GM10266 (cell line): ENCODE results near the gene UPP1.
A peak's percentile ranks its signal among the peaks of the same experiment; 100 is the strongest.

ENCODE experiments used
- DNase-seq: peaks from one replicate; pipeline ENCODE4 v3.0.0; 2012; ENCODE audit errors: extremely low spot score
- TF ChIP-seq, protein P1 (sequence below): IDR thresholded peaks from 2 replicates; pipeline ENCODE4 v1.5.1; 2012; ENCODE audit warnings: mild to moderate bottlenecking, low read depth; ENCODE audit not compliant: control insufficient read depth, insufficient read depth; ENCODE audit errors: missing control alignments

UPP1 gene

DNA sequence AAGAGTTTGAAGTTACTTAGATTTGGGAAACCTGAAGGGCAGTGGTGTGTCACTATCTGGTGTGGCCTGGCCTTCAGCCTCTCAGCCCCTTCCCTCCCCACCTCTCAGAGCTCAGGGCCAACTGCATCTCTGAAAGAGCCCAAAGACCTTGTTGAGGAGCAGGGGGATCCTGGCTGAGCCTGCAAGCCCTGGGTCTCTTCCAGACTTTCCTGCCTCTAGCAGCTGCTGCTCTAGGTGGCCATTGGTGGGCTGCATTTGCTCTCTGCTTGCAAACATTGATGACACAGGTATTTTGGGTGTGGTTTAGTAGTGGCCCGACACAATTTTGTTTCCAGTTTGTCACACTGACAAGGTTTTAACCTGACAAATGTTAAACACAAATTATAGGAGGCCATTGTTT lies 3.1 kb upstream of the UPP1 start:
- TF ChIP-seq, protein P1, sequence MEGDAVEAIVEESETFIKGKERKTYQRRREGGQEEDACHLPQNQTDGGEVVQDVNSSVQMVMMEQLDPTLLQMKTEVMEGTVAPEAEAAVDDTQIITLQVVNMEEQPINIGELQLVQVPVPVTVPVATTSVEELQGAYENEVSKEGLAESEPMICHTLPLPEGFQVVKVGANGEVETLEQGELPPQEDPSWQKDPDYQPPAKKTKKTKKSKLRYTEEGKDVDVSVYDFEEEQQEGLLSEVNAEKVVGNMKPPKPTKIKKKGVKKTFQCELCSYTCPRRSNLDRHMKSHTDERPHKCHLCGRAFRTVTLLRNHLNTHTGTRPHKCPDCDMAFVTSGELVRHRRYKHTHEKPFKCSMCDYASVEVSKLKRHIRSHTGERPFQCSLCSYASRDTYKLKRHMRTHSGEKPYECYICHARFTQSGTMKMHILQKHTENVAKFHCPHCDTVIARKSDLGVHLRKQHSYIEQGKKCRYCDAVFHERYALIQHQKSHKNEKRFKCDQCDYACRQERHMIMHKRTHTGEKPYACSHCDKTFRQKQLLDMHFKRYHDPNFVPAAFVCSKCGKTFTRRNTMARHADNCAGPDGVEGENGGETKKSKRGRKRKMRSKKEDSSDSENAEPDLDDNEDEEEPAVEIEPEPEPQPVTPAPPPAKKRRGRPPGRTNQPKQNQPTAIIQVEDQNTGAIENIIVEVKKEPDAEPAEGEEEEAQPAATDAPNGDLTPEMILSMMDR, result no peak
- no peak for DNase-seq

DNA sequence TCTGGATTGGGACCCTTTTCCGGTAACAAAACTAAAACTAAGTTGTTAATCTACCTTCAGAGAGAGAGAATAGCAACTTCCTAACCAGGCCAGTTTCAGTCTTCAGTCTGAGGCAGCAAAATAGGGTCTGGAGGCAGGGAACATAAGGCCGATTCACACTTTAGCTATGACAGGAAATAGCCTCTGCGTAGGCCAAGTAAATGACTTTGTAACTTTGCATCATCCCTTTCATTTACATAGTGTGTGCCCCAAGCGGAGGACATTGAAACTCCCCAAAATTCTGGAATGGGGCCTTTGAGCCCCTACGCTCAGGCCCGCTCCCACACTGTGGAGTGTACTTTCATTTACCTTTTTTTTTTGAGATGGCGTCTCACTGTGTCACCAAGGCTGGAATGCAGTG lies 1.7 kb upstream of the UPP1 start:
- no peak for DNase-seq

GRCh38 chr7:48088559-48089045 lies 463 bp upstream of the UPP1 start:
- TF ChIP-seq, protein P1, result no peak
- DNase-seq, result peak; percentile 48

More for the DNA sequence above, 1.7 kb upstream of the UPP1 start:
- TF ChIP-seq, protein P1, result no peak

DNA sequence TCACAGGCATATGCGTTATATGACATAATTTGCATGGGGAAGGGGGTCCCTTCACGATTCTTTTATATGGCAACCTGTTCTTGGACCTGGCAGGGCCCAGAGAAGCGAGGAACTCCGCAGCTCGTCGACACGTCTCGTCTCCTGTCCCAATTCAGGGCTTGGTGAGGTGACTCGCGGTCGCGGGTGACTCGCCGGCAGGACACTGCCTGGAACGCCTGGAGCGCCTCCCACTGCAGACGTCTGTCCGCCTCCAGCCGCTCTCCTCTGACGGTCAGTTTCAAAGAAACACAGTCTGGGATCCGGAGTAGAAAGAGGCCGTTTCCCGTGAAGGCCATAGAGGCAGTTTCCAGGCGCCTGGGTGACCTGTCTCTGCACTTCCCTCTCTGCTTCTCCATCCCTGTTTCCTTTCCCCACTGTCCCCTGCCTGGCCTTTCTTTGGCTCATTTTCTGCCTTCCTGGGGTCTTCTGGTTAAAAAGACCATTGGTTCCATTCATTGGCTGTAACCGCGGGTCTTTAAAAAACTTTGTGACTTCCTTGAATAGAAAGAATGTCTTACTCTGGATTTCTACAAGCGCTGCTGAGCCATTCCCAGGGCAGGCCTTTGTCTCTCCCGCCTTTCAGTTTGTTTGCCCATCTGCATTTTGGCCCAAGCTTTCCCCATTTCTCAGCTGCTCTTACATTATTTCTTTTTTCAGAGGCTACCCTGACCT lies 1.2 kb downstream of the UPP1 start:
- TF ChIP-seq, protein P1, result no peak
- DNase-seq, result no peak

GRCh38 chr7:48091506-48092433 lies 2.7 kb downstream of the UPP1 start:
- no peak for DNase-seq
- TF ChIP-seq, protein P1, result no peak

GRCh38 chr7:48094861-48095293 lies 5.8 kb downstream of the UPP1 start:
- no peak for DNase-seq
- TF ChIP-seq, protein P1, result no peak

DNA sequence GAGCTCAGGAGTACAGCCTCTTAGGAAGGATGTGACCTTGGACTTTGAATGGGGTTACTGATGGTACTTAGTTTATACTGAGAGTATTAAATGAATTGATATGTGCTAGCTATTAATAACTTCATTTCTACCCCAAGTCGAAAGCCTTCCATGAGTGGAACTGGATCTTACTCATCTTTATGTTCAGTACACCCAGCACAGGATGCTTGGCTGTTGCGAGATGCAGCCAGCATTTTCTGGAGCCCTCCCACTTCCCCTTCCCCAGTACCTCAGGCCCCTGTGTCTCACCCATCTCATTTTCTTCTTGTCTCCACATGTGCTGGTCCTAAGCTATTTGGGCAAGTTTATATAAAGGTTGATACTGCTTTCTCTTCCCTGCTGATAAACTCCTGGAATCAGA lies 7.2 kb downstream of the UPP1 start:
- TF ChIP-seq, protein P1, result no peak
- DNase-seq, result no peak
